NAMALWA (cell line): Measurements from ENCODE around the gene MUC5B.

Experiments
- DNase-seq: peaks from one replicate; pipeline ENCODE4 v3.0.0-alpha.2; 2015; ENCODE audit warnings: low spot score

MUC5B gene

DNA sequence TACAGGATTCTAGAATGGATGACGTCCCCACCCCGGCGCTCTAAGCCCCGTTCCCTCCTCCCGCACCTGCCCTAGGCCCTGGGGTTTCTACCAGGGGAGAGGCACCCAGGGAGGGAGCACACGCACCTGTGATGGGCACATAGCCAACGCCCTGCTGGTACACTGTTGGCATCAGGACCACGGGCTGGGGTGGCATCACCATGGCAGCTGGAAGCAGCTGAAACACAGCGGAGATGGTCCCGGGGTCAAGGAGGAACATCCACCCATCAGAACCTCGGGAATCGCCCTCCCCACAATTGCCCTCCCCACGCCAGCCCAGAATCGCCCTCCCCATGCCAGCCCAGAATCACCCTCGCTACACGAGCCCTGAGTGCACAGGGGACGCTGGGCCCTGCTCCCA is 63.0 kb downstream of the MUC5B start:
- DNase-seq: no peak

DNA sequence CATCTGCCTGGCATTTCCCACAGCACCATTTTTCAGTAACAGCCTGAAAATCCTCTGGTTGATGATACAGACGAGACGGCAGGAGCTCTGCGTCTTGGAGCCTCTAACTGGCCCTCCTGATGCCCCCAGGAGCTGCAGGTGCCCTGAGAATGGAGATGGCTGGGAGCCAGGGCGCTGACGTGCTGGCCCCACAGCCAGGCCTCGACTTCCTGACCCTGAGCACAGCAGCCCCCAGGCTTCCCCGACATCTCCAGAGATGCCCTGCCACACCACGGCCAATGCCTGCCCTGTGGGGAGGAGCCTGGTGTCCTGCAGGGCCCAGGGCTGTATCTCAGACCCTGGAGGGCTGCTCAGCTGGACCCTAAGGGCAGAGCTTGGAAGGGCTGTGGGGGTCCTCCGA is 65.1 kb downstream of the MUC5B start:
- no peak for DNase-seq

DNA sequence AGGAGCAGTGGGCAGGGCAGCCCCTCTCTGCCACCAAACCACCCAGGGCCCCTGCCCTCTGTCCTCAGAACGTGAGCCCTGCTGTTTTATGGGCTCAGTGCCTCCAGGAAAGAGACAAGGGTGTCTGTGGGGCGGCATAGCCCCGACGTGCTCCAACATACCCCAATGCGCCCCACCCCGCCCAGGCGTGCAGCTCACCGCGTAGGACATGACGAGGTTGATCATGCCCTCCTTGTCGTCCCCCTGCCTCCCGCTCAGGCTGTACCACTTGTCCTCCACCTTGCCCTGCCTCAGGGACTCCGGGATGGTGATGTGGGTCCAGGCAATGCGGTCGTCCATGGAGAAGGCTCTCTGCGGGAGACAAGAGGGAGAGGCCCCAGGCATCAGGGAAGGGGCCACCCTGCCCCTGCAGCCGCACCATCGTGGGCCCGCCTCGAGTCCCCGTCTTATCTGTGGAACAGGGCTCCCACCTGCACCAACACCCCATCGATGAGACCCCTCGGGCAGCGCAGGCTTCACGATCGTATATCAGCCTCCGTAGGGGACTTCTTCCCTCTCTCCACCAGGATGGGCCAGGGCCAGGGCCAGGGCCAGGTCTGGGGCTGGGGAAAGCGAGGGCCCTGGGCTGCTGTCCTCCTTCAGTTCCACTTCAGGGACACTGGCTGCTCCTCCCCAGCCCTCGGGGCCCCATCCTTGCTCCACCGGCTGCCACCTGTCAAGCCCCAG is 65.7 kb downstream of the MUC5B start:
- DNase-seq: no peak

DNA sequence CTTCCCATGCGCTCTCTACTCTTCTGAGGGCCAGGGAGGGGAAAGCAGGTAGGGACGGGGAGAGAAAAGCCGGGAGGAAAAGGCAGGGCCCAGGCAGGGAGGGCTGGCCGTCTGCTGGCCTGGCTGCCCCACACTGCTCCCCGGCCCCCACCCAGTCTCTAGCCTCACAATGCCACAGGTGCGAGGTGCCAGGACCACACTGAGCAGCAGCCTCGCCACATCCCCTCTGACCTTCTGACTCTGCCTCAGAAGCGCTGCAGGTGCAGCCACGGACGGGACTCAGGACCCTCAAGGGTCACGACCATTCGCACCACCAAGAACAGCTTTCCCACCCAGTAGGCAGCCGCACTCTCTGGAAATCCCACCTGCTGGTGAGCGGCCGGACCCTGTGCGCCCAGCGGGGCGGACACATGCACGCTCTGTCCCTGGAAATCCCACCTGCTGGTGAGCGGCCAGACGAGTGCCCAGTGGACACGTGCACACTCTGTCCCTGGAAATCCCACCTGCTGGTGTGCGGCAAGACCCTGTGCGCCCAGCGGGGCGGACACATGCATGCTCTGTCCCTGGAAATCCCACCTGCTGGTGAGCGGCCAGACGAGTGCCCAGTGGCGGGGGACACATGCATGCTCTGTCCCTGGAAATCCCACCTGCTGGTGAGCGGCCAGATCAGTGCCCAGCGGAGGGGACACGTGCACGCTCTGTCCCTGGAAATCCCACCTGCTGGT is 66.5 kb downstream of the MUC5B start:
- no peak for DNase-seq

DNA sequence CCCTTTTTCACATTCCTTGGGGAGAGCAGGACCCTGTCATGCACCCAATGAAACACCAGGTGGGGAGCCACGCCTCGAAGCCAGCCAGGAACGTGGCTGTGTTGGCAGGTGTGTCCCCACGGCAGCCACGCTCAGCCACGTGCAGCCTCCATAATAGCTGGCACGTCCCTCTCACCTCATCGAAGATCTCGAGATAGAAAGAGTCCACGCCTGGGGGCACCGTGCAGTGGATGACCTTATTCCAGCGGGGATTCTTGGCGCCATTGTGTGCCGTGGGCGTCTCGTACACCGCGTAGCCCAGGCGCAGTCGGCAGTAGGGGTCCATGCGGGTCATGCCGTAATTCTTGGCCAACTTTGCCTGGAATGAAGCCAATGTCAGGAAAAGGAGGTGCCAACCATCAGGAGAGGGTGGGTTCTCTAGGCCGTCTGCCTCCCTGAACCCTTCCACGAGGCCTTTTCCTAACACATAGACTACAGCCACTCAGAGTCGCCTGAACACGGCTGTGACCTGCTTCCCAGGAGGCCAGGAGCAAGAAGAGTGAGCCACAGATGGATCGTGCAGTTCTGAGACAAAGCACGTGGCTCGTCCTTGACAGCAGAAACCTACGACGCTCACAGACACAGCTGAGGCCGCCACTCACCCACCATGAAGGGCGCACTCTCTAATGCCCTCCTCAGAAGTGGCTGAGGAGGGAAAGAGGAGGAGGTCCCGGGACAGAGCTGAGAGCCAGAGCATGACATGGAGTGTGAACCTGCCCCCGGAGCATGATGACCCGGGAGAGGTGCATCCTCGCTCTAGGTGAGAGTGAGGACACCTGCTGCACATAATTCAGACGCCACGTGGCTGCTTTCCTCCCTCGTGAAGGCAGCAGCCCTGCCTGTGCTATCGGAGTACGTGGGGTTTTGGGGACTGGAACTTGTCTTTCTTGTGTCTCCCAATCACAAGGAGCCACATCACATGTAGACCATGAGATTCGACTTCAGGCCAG is 67.5 kb downstream of the MUC5B start:
- no peak for DNase-seq

DNA sequence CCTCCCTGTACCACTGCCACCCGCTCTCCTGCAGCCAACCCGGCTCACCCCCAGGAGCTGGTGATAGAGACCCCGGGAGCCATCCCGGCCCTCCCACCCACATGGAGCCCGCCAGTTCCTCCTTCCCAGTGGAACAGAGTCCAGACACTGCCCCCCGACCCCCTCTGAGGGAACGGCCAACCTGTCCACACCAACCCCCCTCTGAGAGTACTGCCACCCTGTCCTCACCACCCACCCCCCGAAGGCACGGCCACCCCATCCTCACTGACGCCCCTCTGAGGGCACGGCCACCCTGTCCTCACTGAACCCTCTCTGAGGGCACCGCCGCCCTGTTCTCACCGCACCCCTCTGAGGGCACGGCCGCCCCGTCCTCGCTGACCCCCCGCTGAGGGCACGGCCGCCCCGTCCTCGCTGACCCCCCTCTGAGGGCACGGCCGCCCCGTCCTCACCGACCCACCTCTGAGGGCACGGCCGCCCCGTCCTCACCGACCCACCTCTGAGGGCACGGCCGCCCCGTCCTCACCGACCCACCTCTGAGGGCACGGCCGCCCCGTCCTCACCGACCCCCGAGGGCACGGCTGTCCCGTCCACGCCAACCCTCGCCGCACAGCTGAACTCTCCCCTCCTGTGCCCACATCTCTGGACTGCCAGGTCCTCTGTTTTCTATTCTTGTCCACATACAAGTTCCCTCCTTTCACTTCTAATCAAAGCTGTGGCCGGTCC is 68.6 kb downstream of the MUC5B start:
- DNase-seq: no peak

DNA sequence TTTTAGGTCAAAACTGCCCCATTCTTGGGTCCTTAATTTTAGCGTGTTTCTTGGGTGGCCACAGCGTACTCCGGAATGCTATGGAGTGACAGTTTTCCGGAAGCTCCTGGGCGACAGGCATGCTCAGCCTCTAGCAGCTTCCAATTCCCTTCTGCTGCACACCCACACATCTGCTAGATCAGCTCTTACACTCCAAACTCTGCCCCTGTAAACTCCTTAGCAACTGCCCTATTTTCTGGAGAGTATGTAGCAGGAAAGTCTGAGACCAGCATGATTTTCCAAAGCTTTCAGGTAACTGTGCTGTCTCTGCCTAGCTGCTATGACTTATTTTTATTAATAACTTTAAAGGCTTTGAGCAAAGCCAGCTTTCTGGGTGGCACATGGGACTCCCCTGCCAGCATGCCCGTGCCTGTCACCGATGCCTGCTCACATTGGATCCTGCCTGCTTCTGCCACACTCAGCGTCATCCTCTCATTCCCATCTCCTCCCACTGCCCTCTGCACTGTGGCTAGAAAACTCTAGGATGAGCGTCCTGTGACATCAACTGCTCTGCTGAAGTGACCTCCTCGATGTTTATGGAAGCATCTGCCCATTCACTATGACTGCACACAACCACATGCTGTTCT is 69.3 kb downstream of the MUC5B start:
- DNase-seq: no peak

DNA sequence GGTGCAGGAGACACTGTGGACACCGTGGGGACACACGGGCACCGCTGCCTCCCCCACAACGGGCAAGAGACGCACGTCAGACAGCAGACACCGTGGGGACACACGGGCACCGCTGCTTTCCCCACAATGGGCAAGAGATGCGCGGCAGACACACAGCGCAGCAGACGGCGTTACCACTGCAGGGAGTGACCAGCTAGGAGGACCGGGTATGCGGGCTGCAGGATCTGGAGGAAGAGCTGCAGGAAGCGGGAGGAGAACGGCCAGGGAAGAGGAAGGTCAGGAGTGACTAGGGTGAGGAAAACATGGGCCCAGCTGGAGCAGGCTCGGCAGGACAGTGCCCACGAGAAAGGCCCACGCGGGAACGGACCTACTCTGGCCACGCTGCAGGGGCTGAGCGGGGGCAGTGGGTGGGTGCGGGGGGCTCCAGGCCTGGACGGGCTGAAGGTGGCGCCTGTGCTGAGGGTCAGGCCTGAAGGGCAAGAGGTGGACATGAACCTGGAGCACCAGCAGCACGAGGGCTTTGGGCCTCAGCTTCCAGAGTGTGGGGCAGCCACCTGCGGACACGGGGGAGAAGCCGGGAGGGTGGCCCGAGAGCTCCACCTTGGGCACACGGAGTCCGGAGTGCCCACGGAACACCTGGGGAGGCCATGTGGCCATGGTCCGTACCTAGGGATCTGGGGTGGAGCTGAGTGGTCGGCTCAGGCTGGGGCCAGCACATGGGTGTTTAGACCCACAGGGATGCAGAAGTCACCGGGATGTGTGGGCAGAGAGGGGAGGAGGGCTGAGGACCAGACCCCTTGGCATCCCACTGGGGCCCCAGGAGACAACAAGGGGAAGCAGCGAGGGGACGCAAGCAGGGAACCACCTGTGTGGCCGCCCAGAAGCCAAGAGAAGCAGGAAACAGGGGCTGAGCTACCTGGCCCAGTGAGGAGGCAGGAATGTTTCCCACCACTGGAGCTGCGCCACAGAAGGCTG is 70.1 kb downstream of the MUC5B start:
- no peak for DNase-seq

DNA sequence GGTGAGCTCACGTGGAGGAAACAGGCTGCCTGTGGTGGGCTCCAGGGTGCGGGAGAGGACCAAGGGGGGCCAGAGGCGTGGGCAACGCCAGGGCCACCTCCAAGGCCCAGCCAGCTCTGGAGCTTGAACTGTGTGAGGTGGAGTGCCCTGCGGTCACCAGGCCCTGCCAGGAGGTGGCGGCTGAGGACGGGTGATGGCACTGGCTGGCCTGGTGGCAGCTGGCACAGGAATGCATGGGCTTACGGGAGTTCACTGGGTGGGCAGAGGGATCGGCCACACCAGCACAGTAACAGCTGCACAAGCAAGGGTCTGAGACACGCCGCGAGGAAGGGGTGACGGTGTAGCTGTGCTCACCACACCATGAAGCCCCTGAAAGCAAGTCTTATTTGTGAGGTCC is 70.8 kb downstream of the MUC5B start:
- DNase-seq: no peak

DNA sequence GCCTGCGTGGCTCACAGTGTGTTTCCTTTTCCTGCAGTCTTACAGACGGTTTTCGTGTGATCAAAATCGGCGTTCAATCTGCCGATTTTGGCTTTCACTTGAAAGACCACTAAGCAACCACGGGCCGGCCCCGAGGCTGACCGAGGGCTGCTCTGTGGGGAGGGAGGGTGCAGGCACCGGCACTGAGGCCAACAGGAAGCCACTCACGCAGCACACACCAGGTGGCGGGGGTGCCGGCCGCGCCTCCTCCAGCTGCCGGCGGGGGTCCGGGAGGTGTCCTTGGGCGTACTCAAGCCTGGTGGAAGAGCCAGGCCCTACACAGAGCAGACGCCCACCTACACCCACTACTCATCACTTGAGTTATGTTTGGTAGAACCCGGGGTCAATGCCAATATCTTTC is 72.2 kb downstream of the MUC5B start:
- DNase-seq: no peak

DNA sequence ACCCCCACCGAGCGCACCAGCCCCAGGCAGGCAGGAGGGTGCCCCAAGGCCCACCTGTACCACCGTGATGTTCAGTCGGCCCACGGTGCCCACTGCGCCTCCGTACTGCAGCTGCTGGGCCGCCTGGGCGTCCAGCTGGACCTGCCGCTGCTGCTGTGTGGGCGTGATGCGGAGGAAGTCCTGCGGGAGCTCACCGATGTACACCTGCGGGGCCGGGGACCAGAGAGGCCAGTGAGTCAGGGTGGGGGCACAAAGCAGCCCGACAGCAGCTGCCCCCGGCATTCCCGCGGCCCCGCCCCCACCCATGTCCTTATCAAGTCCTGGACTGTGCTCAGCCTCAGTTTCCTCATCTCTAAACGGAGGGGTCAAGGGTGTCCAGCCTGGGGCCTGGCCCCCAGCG is 72.7 kb downstream of the MUC5B start:
- no peak for DNase-seq

DNA sequence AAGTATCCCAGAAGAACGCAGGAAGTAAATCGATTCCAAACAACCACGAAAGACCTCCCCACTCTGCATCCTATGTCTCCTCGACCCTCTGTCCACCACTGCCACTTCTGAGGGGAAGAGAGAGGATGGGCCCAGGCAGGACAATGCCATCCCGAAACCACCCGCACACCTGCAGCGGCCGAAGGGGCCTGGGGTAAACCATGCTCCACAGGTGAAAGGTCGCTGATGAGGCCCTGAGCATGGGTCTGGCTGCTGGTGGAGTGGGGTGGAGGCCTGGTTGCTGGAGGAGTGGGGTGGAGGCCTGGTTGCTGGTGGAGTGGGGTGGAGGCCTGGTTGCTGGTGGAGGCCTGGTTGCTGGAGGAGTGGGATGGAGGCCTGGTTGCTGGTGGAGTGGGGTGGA is 73.4 kb downstream of the MUC5B start:
- no peak for DNase-seq

DNA sequence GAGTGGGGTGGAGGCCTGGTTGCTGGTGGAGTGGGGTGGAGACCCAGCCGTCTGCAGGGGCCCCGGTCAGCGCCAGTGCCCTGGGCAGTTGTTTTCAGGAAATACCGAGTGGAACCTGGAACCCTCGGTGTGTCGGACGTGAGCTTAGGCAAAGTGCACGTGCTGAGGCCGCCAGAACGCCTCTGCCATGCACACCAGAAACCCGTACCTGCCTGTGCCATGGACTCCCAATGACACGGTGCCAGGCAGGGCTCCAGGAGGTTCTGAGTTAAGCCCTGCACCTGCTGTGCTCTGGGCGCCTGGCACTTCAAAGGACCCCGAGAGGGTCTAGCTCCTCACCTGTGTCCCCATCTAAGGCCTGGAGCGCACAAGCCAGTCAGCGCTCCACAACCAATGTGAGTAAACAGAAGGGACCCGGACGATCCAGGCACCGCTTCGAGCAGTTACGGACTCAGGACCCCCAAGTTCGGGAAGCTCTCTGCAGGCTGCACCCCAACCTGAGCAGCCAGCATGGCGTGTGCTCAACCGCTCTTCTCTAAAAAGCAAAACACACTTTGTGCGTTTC is 74.2 kb downstream of the MUC5B start:
- no peak for DNase-seq

DNA sequence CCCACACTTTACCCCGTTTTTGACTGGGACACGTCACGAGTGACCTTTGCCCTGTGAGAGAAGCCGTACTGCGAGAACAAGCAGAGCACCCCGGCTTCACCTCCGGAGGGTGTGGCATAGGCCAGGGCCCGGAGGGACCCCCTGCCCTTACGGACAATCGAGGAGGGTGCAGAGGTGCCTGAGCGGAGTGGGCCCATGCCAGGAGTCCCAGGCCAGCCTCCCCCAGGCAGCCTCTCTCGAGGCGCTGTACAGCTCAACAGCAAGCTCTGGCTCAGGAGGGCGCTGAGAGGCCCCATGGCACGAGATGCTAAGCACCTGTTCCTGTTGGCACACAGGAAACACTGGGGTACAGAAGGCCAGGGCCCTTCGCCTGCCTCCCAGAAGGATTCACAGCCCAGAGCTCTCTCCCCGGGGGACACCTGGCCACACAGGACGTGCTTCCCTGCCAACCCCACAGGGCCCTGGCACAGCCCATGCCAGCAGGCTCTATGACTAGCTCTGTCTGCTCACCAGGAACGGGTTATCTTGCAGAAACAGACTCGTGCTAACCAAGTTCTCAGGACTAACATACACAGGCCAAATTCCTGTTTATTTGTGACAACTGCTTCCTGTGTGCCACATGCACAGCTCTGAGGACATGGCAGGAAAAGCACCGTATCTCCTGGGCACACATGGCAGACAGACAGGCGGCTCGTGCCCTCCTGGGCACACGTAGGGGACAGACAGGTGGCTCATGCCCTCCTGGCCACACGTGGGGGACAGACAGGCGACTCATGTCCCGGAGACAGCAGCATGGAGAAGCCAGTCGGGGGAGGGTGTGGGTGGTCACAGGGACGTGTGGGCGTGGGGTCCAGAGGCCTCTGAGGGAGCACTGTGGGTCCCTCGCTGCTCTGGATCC is 75.0 kb downstream of the MUC5B start:
- no peak for DNase-seq

DNA sequence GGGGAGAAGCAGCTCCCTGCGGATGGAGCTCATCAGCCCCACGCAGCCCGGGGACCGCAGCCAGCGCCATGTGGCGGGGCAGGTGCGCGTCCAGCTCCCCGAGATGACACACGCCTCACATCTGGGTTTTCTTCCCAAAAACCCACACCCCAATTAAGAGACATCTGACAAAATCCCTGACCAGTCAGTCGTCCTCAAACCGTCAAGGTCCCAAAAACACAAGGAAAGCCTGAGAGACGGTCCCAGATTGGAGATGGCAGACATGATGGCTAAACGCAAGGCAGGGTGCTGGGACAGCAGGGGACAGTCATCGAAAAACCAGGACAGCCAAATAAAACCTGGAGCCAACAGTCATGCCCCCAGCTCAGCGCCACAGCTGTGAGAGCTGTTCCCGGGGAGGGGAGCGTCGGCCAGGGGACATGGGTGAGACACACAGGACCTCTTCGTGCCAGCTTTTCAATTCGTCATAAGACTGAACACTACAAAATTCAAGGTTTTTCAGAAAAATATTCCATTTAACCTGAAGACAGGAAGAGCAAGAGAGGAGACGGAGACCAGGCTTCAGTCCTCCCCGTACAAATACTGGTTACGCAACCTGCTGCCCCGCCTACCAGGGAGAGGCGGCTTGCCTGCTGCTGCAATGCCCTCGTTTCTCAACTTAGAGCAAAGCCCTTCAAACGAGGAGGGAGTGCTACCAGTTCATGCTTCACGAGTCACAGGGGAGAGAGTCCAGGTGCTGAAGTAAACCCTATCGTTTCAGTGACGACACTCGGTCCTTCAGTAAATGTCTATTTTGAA is 76.0 kb downstream of the MUC5B start:
- DNase-seq: no peak

DNA sequence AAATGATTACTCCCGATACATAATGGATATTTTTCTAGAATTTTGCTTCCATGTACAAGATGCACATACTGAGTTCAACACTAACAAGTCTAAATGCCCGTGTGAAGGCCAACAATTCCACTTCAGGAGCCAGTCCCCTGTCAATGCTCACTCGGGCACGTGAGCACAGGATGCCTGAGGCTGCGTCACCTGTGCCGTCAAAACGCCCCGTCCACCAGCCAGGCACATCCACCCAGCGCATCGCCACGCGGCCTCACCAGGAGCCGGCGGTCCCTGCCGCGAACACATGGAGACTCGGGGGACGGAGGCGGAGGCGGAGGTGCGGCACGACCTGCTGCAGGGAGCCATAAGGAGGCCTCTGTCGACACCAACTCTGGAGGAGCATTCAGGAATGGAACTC is 76.8 kb downstream of the MUC5B start:
- no peak for DNase-seq

DNA sequence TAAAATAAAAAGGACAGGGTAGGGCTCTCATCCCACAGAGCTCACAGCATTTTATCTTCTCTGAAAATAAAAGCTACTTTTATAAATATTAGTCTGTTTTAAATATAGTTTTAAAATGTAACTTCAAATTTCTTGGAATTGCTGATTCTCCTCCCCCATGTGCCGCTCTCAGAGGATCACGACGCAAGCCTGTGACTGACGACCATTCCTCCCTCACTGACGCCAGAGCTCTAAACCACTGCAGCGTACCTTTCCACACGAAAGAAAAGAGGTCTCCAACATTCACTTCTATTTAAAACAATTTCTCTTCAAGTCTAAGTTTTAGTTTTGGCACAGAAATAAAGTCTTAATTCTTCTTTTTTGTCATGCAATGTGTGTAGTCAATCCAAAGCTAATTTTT is 77.3 kb downstream of the MUC5B start:
- DNase-seq: no peak

DNA sequence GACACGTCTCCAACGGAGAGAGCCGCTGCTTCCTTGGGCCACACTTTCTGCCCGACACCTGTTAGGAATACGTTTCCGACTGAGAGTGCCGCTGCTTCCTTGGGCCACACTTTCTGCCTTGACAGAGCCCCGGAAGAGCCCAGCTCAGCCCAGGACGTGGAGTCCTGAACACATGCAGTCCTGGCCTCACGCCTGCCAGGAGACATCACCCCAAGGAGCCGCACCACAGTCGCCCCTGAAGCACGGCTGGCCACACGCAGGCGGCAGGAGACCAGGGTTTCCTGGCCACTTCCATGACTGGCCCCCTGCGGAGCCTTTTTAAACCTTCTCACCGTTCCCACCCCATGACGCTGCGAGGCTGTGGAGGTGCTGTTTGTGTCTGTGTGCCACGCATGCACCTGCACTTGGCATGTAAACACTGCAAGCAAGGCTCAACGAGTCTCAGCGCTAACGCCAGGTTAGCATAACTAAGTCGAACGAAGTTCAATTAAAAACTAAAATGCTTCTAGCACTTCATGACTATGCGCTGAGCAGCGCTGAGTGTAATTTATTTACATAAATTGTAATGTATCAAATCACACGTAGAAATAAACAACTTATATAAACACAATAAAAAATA is 77.8 kb downstream of the MUC5B start:
- no peak for DNase-seq
